Fibroblast of the aortic adventitia (primary cell): ENCODE data around the gene CCDC188. TPM values are rescaled to one million over a fixed set of nuclear protein-coding genes. Genes with fewer than 3 reads are reported as not detected.

Source experiments
- DNase-seq: peaks from one replicate; pipeline ENCODE4 v3.0.0-alpha.2; 2010; ENCODE audit warnings: low read depth
- H3K4me3 ChIP-seq: 2 replicates; pipeline ENCODE4 v1.5.1; 2011; ENCODE audit warnings: low read depth, mild to moderate bottlenecking, control low read depth, low read length, moderate library complexity
- total RNA-seq: library from RNA; depleted of rRNA; stranded (reverse); fragments of >200 nt; gene quantifications from 2 replicates; pipeline ENCODE4 v1.2.3, GENCODE V29; 2012; ENCODE audit warnings: low replicate concordance
- TF ChIP-seq, protein P1 (sequence below): IDR thresholded peaks from 2 replicates; pipeline ENCODE4 v1.5.1; 2011; ENCODE audit warnings: mild to moderate bottlenecking, low read length, control low read depth, inconsistent platforms; ENCODE audit not compliant: insufficient read depth

Gene CCDC188
- total RNA-seq, 1 donor, result 0.45 TPM

- TF ChIP-seq, protein P1, sequence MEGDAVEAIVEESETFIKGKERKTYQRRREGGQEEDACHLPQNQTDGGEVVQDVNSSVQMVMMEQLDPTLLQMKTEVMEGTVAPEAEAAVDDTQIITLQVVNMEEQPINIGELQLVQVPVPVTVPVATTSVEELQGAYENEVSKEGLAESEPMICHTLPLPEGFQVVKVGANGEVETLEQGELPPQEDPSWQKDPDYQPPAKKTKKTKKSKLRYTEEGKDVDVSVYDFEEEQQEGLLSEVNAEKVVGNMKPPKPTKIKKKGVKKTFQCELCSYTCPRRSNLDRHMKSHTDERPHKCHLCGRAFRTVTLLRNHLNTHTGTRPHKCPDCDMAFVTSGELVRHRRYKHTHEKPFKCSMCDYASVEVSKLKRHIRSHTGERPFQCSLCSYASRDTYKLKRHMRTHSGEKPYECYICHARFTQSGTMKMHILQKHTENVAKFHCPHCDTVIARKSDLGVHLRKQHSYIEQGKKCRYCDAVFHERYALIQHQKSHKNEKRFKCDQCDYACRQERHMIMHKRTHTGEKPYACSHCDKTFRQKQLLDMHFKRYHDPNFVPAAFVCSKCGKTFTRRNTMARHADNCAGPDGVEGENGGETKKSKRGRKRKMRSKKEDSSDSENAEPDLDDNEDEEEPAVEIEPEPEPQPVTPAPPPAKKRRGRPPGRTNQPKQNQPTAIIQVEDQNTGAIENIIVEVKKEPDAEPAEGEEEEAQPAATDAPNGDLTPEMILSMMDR, result no peak
- no peak overlapping the region for H3K4me3 ChIP-seq
- no peak for DNase-seq
Measured at GRCh38 chr22:20171288-20172140, 20.7 kb upstream of the CCDC188 start.

DNA sequence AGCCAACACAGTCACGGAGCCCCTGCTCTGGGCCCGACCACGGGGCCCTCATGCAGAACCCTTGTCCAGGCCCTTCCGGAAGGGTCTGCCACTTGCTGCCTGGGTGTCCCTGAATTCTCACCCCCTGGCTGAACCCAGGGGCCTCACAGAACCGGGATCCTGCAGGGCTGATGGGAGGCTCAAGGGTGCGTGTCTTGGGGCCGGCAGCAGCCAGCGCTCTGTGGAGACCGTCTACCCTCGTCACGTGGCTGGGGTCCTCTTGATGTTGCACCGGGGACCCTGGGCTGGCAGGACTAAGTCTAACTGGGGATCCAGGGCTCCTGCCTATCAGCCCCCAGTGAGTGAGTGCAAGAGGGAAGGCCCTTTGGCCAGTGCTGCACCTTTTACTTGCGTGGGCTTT lies 19.3 kb upstream of the CCDC188 start:
- H3K4me3 ChIP-seq, result no peak overlapping the region
- TF ChIP-seq, protein P1, result no peak
- no peak for DNase-seq

- TF ChIP-seq, protein P1, result no peak
- no peak overlapping the region for H3K4me3 ChIP-seq
- DNase-seq, result no peak
Measured at GRCh38 chr22:20169253-20169822, 18.5 kb upstream of the CCDC188 start.

GRCh38 chr22:20167643-20168322 lies 16.9 kb upstream of the CCDC188 start:
- no peak for DNase-seq
- H3K4me3 ChIP-seq, result no peak overlapping the region
- TF ChIP-seq, protein P1, result no peak

GRCh38 chr22:20166703-20167102 lies 15.8 kb upstream of the CCDC188 start:
- no peak for DNase-seq
- TF ChIP-seq, protein P1, result no peak
- H3K4me3 ChIP-seq, result no peak overlapping the region

GRCh38 chr22:20165913-20166312 lies 15.1 kb upstream of the CCDC188 start:
- TF ChIP-seq, protein P1, result no peak
- no peak overlapping the region for H3K4me3 ChIP-seq
- no peak for DNase-seq
